ENCODE data around the gene MYL2. TPM values are rescaled to one million over a fixed set of nuclear protein-coding genes. Genes with fewer than 3 reads are reported as not detected.
"Not testable (repeated sequence)": the region's sequence is repeated elsewhere in the genome, so short reads cannot be mapped to it uniquely, and the experiment has no call there.

MYL2 gene
- 3.2 TPM for polyA plus RNA-seq (2013, experiment 1 of 2; ENCODE audit: insufficient read length)
- polyA plus RNA-seq (2013, experiment 2 of 2; ENCODE audit: insufficient read length): 21.0 TPM

GRCh38 chr12:110920324-110920910 lies at the start of gene MYL2:
TSS of gene MYL2 (minus strand) at chr12:110920579. CDS start at chr12:110920529, 50 bp downstream.
- no peak for DNase-seq

- no peak for DNase-seq
These were observed 45.8 kb upstream of the MYL2 start for GRCh38 chr12:110966081-110966760.

GRCh38 chr12:110965574-110965973 lies 45.2 kb upstream of the MYL2 start:
- DNase-seq: no peak

GRCh38 chr12:110960795-110961194 lies 40.4 kb upstream of the MYL2 start:
- DNase-seq: no peak

DNA sequence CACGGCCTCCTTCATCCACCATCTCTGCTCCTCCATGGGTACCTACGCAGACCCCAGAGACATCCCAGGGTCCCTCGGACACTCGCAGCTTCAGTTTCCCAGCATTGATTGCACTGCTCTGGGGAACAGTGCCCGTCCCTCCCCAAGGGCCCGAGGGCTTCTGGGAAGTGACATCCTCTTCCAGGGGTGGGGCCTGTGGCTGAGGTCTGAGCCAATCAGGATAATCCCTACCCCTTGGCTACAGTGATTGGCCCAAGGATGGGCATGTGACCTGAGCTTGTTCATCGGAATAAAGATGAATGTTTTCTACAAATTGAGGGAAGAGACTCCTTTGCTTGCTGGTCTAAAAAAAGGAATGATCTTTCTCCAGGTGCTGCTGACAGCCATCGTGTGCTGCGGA lies 37.3 kb upstream of the MYL2 start:
- DNase-seq: no peak

DNA sequence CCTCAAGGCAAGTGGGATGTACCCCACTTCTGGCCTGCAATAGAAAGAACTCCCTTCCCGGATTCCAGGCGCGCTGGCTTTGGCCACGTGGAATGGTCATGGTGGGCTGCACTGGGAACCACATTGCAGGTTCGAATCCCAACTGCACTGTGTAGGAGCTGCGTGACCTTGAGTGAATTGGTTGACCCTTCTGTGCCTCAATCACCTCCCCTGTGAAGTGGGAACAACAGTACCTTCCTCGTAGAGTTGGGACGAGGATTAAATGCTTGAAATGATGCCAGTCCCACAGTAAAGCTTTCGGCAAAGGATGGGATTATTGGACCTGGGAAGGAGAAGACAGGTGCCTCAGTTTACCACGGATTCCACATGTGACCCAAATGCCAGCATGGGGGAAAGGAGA lies 36.8 kb upstream of the MYL2 start:
- DNase-seq: no peak

- DNase-seq: not testable (repeated sequence)
These were observed 30.5 kb upstream of the MYL2 start for GRCh38 chr12:110950867-110951266.

DNA sequence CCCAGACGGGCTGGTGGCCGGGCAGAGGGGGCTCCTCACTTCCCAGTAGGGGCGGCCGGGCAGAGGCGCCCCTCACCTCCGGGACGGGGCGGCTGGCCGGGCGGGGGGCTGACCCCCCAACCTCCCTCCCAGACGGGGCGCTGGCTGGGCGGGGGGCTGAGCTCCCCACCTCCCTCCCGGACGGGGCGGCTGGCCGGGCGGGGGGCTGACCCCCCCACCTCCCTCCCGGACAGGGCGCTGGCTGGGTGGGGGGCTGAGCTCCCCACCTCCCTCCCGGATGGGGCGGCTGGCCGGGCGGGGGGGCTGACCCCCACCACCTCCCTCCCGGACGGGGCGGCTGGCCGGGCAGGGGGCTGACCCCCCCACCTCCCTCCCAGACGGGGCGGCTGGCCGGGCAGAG lies 30.1 kb upstream of the MYL2 start:
- not testable (repeated sequence) for DNase-seq

DNA sequence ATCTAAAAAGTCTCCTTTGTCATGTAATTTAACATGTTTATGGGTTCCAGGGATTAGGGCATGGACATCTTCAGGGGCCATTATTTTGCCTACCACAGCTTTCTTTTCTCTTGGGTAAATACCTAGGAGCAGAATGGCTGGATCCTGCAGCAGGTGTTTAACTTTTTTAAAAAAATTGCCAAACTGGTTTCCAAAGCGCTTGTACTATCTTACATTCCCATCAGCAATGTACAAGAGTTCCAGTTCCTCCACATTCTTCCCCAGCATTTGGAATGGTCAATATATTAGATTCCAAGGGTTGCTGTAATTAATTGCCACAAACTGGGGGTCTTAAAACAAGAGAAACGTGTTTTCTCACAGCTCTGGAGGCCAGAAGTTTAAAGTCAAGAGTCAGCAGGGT lies 27.7 kb upstream of the MYL2 start:
- no peak for DNase-seq

GRCh38 chr12:110943373-110943772 lies 23.0 kb upstream of the MYL2 start:
- DNase-seq: no peak

DNA sequence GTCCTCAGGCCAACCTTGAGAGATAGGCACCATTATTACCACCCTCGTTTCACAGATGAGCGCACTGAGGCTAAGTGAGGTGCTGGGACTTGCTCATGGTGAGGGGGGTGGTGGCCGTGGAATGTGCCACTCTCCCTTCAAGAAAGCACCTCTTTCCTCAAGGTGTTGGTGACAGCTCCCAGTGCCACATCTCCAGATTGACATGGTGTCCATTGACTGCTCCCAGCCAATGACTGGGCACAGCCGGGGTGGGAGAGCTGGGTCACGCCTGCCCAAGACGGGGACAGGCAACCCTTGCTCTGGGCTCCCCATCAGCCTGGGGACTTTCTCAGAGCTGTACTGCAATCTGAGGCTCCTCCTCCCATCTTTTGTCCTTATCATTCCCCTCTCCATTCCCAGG lies 21.0 kb upstream of the MYL2 start:
- DNase-seq: no peak

DNA sequence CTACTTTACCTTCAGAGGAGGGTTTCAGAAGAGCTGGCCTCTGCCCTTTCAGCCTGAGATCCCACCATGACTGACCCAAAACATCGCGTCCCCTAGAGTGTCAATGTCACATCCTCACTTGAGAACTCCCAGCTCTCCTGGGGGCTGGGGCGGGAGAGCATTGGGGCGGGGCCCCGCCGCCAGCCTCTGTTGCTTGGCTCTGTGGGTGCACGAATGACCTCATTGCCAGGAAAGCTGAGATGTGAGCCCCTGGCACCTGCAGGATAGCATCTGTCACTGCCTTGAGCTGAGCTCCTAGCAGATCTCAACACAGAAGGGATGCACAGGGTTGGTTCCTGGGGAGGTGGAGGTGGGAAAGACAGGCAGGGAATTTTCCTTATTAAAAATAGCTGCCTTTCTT lies 20.6 kb upstream of the MYL2 start:
- DNase-seq: no peak

GRCh38 chr12:110940296-110940695 lies 19.9 kb upstream of the MYL2 start:
- no peak for DNase-seq

GRCh38 chr12:110937104-110937641 lies 16.8 kb upstream of the MYL2 start:
- peak; percentile 26 for DNase-seq

DNA sequence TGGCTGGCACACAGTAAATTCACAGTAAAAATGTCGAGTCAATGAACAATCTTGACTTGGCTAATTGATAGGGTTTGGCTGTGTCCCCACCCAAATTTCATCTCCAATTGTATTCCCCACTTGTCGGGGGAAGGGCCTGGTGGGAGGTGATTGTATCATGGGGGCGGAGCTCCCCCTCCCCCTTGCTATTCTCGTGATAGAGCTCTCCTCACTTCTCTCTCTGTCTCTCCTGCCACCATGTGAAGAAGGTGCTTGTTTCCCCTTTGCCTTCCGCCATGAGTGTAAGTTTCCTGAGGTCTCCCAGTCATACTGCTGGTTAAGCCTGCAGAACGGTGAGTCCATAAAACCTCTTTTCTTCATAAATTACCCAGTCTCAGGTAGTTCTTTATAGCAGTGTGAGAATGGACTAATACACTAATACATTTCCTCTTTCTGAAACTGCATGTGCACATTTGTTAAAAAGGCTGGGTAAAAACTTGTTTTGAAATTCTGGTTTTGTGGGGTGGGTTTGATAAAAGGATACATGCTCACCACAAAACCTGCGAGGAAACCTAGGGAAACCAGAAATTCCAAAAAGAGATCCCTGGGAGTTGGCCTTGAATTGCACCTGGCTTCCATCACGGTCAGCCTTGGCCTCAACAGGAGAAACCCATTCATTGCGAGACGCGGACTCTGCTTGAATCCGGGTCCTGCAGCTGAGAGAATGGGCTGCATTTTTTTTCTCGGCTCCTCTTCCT lies 16.2 kb upstream of the MYL2 start:
- DNase-seq: no peak

DNA sequence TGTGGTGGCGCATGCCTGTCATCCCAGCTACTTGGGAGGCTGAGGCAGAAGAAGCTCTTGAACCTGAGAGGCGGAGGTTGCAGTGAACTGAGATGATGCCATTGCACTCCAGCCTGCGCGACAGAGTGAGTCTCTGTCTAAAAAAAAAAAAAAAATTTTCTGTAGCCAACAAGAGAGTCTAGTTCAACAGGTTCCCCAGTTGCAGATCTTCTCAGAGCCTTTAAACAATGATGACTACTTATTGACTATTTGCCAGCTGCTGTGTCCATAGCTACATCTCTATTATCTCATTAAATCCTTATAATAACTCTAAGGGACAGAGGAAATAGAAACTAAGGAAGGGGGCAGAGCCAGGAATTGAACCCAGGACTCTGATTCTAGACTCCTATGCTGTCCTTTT lies 15.2 kb upstream of the MYL2 start:
- DNase-seq: no peak

GRCh38 chr12:110934093-110934852 lies 13.9 kb upstream of the MYL2 start:
- DNase-seq: no peak

DNA sequence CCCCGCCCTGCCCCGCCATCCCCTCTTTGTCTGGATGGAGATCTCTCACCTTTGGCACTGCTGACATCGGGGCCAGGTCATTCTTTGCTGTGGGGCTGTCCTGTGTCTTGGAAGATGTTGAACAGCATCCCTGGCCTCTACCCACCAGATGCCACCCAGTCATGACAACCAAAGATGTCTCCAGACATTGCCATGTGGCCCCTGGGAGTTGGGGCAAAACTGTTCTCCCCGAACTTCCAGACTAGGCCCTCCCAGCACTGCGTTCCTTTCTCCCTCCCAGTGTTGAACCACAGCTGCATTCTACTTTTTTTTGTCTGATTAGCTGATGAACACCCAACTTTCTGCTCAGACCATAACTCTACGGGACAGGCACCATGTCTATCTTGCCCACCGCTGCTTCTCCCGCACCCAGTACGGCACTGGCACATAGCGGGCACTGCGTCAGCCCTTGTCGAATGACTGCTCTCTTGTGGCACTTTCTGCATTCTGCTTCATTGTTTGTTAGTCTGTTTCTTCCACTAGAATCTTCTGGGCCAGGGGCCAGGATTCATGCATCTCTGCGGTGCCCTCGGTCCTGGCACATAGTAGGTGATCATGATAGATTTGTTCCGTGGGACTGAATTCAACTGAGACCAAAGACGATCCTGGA lies 13.1 kb upstream of the MYL2 start:
- no peak for DNase-seq

DNA sequence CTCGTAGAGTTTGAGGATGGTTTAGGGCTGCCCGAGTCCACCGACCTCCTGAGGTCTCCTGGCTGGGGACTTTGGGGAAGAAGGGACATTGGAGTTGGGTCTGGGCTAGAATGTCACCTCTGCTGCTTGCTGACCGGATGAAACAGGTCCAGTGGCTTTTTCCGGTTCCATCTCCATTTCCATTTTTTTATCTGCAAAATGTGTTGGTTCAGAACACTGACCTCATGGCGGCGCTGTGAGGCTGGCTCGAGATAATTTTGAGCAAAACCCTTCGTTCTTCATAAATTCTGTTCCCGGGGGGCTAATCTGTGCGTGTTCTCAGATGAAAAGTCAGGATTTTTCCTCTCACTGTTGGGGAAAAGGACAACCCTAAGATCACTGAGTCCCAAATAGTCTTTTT lies 11.7 kb upstream of the MYL2 start:
- no peak for DNase-seq

- no peak for DNase-seq
These were observed 10.9 kb upstream of the MYL2 start for GRCh38 chr12:110931315-110931728.

DNA sequence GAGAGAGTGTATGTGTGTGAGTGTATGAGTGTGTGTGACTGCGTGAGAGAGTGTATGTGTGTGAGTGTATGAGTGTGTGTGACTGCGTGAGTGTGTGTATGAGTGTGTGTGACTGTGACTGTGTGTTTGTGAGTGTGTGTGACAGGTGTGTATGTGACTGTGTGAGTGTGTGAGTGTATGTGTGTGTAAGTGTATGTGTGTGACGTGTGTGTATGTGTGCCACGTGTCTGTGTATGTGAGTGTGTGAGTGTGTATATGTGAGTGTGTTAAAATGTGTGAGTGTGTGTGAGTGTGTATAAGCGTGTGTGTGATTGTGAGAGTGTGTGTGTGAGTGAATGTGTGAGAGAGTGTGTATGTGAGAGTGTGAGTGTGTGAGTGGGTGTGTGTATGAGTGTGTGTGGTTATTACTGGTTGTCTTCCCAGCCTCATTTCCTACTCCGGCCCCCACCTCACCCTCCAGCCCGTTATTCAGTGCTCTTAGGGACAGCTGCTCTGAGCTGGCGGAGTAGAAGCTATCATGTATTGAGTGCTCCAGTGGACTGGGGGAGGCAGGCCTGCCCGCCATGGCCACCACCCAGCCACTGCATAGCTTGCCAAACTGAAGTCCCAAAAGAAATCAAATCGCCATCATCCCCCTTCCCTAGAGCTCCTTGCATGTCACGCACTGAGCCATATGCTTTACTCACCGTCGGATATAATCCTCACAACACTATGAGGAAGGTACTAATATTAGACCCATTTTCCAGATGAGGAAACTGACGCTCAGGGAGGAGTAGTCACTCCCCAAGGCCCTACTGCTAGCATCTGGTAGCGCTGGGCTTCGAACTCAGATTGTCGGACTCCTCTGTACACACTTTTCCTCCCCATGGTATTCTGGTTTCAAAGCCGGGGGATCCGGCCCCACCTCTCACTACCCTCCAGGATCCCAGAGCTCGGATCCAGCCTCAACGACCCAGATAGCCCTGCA lies 10.3 kb upstream of the MYL2 start:
- no peak for DNase-seq

Data from fibroblast of skin of scalp (primary cell).